AG09319 (cell line): ENCODE data around the gene DCHS2.
"Not testable (repeated sequence)": the region's sequence is repeated elsewhere in the genome, so short reads cannot be mapped to it uniquely, and the experiment has no call there.

Experiments
- DNase-seq: peaks from one replicate; pipeline ENCODE4 v3.0.0-alpha.2; 2010; ENCODE audit warnings: low read depth; ENCODE audit errors: extremely low read depth
- CTCF ChIP-seq: IDR thresholded peaks from 2 replicates; pipeline ENCODE4 v1.5.1; 2011; ENCODE audit warnings: low read depth, mild to moderate bottlenecking, inconsistent platforms, low read length, moderate library complexity

DCHS2 gene

GRCh38 chr4:154231806-154232478 lies 259.7 kb downstream of the DCHS2 start:
- DNase-seq: no peak
- TF ChIP-seq CTCF: no peak

- DNase-seq: no peak
- no peak for TF ChIP-seq CTCF
Observed at GRCh38 chr4:154230723-154231122, 260.9 kb downstream of the DCHS2 start.

GRCh38 chr4:154230091-154230490 lies 261.5 kb downstream of the DCHS2 start:
- DNase-seq: no peak
- no peak for TF ChIP-seq CTCF

- DNase-seq: no peak
- TF ChIP-seq CTCF: no peak
Observed at GRCh38 chr4:154222875-154223274, 268.7 kb downstream of the DCHS2 start.

- no peak for TF ChIP-seq CTCF
- DNase-seq: no peak
Observed at GRCh38 chr4:154218051-154218450, 273.5 kb downstream of the DCHS2 start.

- not testable (repeated sequence) for DNase-seq
Observed at GRCh38 chr4:154217384-154217783, 274.2 kb downstream of the DCHS2 start.

GRCh38 chr4:154211506-154211905 lies 280.1 kb downstream of the DCHS2 start:
- DNase-seq: no peak
- TF ChIP-seq CTCF: no peak

GRCh38 chr4:154208424-154208823 lies 283.2 kb downstream of the DCHS2 start:
- DNase-seq: no peak
- no peak for TF ChIP-seq CTCF
